Erythroblast (primary cell): ENCODE results near the gene FBXO41.

Experiments used
- GATA1 ChIP-seq: IDR thresholded peaks from 2 replicates; pipeline ENCODE4 v1.6.1; 2011; ENCODE audit warnings: low read depth, mild to moderate bottlenecking, control low read depth, low read length, moderate library complexity
- POLR2A ChIP-seq: IDR thresholded peaks from 2 replicates; pipeline ENCODE4 v1.6.1; 2011; ENCODE audit warnings: mild to moderate bottlenecking, low read length

GRCh38 chr2:73257021-73257420 lies 27.3 kb downstream of the FBXO41 start:
- TF ChIP-seq POLR2A (no peak), GATA1 (no peak)
